ENCODE results near the gene SLC24A1.

Gene SLC24A1

DNA sequence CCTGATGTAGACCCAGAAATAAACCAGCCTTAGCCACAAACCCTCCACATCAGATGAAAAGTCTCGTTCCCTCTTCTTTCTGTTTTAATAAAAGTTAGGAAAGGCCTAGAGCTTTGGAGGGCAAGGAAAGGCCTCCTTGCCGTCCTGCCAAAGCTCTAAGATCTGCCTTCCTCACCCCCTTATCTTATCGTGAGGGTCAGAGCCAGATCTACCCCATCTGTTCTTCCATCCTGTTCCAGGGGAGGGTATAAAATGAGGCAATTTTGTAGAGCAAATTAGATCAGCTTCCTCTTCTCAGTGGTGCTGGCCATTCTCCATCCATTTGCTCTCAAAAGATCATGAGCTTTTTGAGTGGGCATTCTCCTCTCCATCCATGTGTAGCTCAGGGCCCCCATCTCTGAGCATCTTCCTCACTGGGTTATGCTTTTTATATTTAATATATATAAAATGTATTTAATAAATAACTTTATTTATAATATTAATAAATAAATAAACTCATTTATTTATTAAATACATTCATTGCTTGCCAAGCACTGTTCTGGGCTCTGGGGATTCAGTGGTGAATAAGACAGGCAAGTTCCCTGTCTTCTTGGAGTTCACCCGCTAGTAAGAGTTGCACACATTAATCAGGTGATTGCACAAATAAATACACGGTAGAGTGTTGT lies 2.0 kb upstream of the SLC24A1 start:
- no peak overlapping the region for H3K4me3 ChIP-seq (ENCODE audit: low read depth, low read length)
- TF ChIP-seq, protein P1, sequence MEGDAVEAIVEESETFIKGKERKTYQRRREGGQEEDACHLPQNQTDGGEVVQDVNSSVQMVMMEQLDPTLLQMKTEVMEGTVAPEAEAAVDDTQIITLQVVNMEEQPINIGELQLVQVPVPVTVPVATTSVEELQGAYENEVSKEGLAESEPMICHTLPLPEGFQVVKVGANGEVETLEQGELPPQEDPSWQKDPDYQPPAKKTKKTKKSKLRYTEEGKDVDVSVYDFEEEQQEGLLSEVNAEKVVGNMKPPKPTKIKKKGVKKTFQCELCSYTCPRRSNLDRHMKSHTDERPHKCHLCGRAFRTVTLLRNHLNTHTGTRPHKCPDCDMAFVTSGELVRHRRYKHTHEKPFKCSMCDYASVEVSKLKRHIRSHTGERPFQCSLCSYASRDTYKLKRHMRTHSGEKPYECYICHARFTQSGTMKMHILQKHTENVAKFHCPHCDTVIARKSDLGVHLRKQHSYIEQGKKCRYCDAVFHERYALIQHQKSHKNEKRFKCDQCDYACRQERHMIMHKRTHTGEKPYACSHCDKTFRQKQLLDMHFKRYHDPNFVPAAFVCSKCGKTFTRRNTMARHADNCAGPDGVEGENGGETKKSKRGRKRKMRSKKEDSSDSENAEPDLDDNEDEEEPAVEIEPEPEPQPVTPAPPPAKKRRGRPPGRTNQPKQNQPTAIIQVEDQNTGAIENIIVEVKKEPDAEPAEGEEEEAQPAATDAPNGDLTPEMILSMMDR (IDR thresholded peaks at IDR 0.05; ENCODE audit: low read depth, low read length) = no peak

DNA sequence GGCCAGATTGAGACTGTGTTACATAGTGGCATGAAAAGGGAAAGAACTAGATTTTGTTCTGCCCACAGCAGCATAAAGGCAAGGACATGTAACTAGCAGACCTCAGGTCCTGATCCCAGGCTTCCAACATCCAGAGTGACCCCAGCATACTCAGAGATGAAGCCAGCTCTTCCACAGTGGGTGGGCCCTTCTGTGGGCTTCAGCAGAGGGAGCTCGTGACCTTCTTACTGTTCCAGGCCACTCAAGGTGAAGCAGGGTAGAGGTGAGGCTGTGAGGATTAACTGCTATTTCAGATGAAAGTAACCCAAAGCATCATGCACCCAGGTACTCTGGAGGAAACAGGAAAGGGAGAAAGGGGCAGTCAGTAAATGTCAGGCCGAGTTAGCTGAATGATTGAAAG lies 905 bp upstream of the SLC24A1 start:
- H3K4me3 ChIP-seq (ENCODE audit: low read depth, low read length) = no peak overlapping the region
- TF ChIP-seq, protein P1 (IDR thresholded peaks at IDR 0.05; ENCODE audit: low read depth, low read length) = no peak

DNA sequence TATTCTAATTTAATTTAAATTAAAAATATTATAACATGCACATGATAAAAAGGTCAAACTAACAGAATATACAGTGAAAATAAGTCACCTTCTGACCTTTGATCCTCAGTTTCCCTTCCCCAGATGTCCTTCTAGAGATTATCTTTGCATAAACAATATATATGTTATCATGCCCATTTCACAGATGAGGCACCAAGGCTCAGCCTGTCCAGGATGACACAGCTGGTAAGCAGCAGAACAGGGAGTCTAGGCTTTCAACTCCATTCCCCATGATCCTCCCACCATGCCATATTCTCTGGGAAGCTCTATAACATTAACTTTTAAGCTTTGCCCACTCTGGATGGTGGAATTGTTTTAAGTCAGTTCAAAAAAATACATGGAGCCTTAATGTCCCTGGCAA lies 1.4 kb downstream of the SLC24A1 start:
- no peak overlapping the region for H3K4me3 ChIP-seq (ENCODE audit: low read depth, low read length)
- TF ChIP-seq, protein P1 (IDR thresholded peaks at IDR 0.05; ENCODE audit: low read depth, low read length) = no peak

DNA sequence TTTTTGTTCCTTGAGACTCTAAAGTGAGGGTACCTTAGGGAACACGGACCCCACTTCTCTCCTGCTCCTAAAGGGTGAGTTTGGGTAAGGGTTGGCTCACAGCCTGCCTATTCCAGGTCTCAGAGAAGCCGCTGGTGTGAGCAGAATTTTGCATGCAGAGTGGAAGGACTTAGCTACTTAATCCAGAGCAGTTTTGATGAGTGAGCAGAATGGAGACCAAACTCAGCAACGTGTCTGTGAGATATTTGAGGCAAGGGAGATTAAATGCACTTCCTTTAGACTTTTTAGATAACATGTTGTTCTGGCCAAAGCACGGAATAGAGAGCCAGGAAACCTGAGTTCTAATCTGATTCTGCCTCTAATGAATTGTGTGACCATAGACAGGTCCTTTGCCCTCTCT lies 5.1 kb downstream of the SLC24A1 start:
- TF ChIP-seq, protein P1 (IDR thresholded peaks at IDR 0.05; ENCODE audit: low read depth, low read length) = no peak
- no peak overlapping the region for H3K4me3 ChIP-seq (ENCODE audit: low read depth, low read length)

DNA sequence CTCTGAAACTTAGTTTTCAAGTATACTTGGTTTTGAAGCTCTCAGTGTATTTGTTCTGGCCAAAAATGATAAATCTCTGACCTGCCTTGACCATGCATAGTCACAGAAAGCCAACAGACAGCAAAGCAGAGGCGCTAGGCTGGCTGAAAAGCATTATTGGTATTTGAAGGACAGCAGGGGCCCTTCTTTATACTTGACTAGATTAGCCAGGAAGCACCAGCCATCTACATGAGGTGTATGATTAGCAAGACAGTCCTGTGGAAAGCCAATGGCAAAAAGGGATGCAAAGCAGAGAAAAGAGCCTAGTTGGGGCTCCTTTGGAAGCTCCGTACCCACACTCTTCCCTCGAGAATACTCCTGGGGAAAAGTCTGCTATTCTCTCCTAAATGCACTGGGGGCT lies 7.8 kb downstream of the SLC24A1 start:
- TF ChIP-seq, protein P1 (IDR thresholded peaks at IDR 0.05; ENCODE audit: low read depth, low read length) = no peak
- H3K4me3 ChIP-seq (ENCODE audit: low read depth, low read length) = no peak overlapping the region

DNA sequence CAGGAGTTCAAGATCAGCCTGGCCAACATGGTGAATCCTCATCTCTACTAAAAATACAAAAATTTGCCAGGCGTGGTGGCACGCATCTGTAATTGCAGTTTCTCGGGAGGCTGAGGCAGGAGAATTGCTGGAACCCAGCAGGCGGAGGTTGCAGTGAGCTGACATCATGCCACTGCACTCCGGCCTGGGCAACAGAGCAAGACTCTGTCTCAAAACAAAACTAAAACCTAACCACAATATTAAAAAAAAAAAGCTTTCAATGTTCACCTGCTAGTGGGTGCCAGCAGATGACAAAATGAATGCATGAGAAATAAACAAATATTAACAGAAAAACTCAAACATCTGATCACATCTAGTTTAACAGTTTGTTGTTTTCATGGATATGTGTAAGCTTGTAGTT lies 9.0 kb downstream of the SLC24A1 start:
- TF ChIP-seq, protein P1 (IDR thresholded peaks at IDR 0.05; ENCODE audit: low read depth, low read length) = no peak
- no peak overlapping the region for H3K4me3 ChIP-seq (ENCODE audit: low read depth, low read length)

DNA sequence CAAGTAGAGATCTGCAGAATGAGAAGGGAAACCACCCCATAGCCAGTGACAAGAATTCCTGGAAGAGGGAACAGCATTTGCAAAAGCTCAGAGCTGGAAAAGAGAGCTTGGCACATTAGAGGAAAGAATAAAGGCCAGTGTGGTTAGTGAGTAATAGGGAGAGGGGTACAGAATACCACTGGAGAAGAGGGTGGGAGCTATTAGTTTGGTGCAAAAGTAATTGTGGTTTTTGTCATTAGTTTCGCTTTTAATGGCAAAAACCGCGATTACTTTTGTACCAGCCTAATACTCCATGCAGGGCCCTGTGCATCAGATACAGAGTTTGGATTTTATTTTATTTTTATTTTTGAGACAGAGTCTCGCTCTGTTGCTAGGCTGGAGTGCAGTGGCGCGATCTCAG lies 9.8 kb downstream of the SLC24A1 start:
- TF ChIP-seq, protein P1 (IDR thresholded peaks at IDR 0.05; ENCODE audit: low read depth, low read length) = no peak
- H3K4me3 ChIP-seq (ENCODE audit: low read depth, low read length) = no peak overlapping the region
